Adrenal gland (tissue), 12 donors: ENCODE data around the gene TMEM132C. TPM values are rescaled to one million over a fixed set of nuclear protein-coding genes. Genes with fewer than 3 reads are reported as not detected.

Experiments
- DNase-seq, 7 donors: peaks; one replicate each; pipeline ENCODE4 v3.0.0-alpha.2; 2019 to 2020
- H3K27ac ChIP-seq, 5 donors: fragments of 200-600 bp; sonication (generic) in 4 of 5; 1 replicate in 3 of 5; 2 replicates in 2 of 5; pipeline versions ENCODE4 v1.5.1 to v1.8.0; 2016 to 2020; ENCODE audit warnings: mild to moderate bottlenecking in 1 of 5
- H3K27me3 ChIP-seq: fragments of 200-600 bp; 2 replicates; pipeline ENCODE4 v1.8.0; 2021
- H3K36me3 ChIP-seq, 2 donors: fragments of 200-600 bp; replicated peaks in 1 of 2; 1 replicate in 1 of 2; 2 replicates in 1 of 2; pipeline versions ENCODE4 v1.5.1 to v1.8.0; 2018 to 2022
- H3K4me1 ChIP-seq, 2 donors: fragments of 200-600 bp; replicated peaks in 1 of 2; 1 replicate in 1 of 2; 2 replicates in 1 of 2; pipeline versions ENCODE4 v1.5.1 to v1.8.0; 2018 to 2021
- H3K4me3 ChIP-seq, 4 donors: fragments of 200-600 bp; sonication (generic) in 3 of 4; one replicate each; pipeline ENCODE4 v1.5.1; 2016 to 2018
- H3K9me3 ChIP-seq, 3 donors: fragments of 200-600 bp; sonication (generic) in 1 of 3; replicated peaks in 1 of 3; 1 replicate in 2 of 3; 2 replicates in 1 of 3; pipeline versions ENCODE4 v1.5.1 to v1.8.0; 2016 to 2021
- POLR2A ChIP-seq, 2 donors: fragments of 450-650 bp; IDR thresholded peaks; one replicate each; pipeline ENCODE4 v1.6.1; 2017; ENCODE audit warnings: antibody characterized with exemption in 2 of 2, mild to moderate bottlenecking in 2 of 2, moderate library complexity in 1 of 2
- WGBS, 4 donors: extraction: QIAGEN DNeasy Blood & Tissue Kit in 2 of 4; methylation state at CpG; one replicate each; pipeline versions ENCODE4 v1.1.5 to v1.1.7; 2013 to 2017; 5-methylcytosine and 5-hydroxymethylcytosine counted together
- intact Hi-C, 2 donors: fragments of 100-400 bp; cut with DNase I; formaldehyde crosslinking; loops; one replicate each; pipeline versions ENCODE4 v1.14.1 to v1.15.0; 2022 to 2023
- polyA plus RNA-seq, 3 donors: library from polyadenylated mRNA; stranded (reverse); fragments of 200-250 nt in 2 of 3; fragments of 350-450 nt in 1 of 3; fragmentation: Illumina TruSeq in 1 of 3; extraction: RNeasy Lipid Tissue Mini Kit (QIAGEN cat#74804) in 1 of 3; gene quantifications; one replicate each; pipeline ENCODE4 v1.2.3, GENCODE V29; 2013 to 2014
- total RNA-seq, 9 donors: library from RNA; depleted of rRNA in 4 of 9; stranded (reverse); fragments of >200 nt in 4 of 9; fragments of 120-200 nt in 1 of 9; fragmentation: NEBNext Ultra II Directional in 1 of 9; extraction: Animal tissue kit (Norgen Biotek cat#: 25700) in 1 of 9; gene quantifications; one replicate each; pipeline versions ENCODE4 v1.1.0 to v1.2.4, GENCODE V29; 2013 to 2023
- TF ChIP-seq, protein P1 (sequence below), 6 experiments: fragments of 450-650 bp in 4 of 6; fragments of 200-600 bp in 2 of 6; sonication (generic) in 1 of 6; IDR thresholded peaks; 1 replicate in 5 of 6; 2 replicates in 1 of 6; pipeline versions ENCODE4 v1.5.1 to v1.8.0; 2016 to 2021; ENCODE audit warnings: antibody characterized with exemption in 6 of 6, mild to moderate bottlenecking in 2 of 6, moderate library complexity in 1 of 6
- donor health status: healthy with polysubstance abuse.
- donor health status: Bipolar disorder and iron deficiency.
- donor health status: DM: yes; HTN: yes; CAD: no.
- donor health status: DM: no; HTN: no; CAD: no.
- donor health status: DM: no; HTN: no; CAD: no.
- donor health status: DM: yes; HTN: yes; CAD: no.

The TMEM132C gene
- total and polyA plus RNA-seq, 12 donors = 1.2 to 4.2 (median 2.5) TPM

GRCh38 chr12:128693115-128693514, 426.1 kb downstream of the TMEM132C start:
- DNase-seq = no peak
- WGBS, 4 donors = 57 to 80% (median 73%) methylated on average over 3 to 4 of the region's 4 CpGs
- Histone ChIP-seq H3K4me1 (no peaks in the 10 kb centered on the region), H3K4me3 (no peak overlapping the region), H3K27me3 (no peaks in the 10 kb centered on the region), H3K36me3 (no peaks in the 10 kb centered on the region), H3K9me3 (no peaks in the 10 kb centered on the region), H3K27ac (no peak overlapping the region)
- intact Hi-C loops = no loop called here
- TF ChIP-seq, protein P1, sequence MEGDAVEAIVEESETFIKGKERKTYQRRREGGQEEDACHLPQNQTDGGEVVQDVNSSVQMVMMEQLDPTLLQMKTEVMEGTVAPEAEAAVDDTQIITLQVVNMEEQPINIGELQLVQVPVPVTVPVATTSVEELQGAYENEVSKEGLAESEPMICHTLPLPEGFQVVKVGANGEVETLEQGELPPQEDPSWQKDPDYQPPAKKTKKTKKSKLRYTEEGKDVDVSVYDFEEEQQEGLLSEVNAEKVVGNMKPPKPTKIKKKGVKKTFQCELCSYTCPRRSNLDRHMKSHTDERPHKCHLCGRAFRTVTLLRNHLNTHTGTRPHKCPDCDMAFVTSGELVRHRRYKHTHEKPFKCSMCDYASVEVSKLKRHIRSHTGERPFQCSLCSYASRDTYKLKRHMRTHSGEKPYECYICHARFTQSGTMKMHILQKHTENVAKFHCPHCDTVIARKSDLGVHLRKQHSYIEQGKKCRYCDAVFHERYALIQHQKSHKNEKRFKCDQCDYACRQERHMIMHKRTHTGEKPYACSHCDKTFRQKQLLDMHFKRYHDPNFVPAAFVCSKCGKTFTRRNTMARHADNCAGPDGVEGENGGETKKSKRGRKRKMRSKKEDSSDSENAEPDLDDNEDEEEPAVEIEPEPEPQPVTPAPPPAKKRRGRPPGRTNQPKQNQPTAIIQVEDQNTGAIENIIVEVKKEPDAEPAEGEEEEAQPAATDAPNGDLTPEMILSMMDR (IDR thresholded peaks at IDR 0.05) = no peak
- no peak for TF ChIP-seq POLR2A (IDR thresholded peaks at IDR 0.05)

DNA sequence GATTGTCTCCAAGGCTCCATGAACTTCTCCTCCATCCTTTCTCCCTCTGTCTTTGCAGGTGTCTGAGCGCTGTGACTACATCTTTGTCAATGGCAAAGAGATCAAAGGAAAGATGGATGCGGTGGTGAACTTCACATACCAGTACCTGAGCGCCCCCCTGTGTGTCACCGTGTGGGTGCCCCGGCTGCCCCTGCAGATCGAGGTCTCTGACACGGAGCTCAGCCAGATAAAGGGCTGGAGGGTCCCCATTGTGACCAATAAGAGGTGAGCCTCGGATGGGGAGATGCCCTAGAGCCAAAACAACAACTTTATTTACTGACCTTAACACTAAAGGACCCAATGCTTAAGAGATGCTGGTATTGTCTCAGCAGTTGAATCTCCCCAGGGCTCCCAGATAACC, 426.8 kb downstream of the TMEM132C start:
- intact Hi-C loops = no loop called here

GRCh38 chr12:128694445-128694844, 427.5 kb downstream of the TMEM132C start:
- intact Hi-C loops = no loop called here
- H3K4me1 ChIP-seq = no peaks in the 10 kb centered on the region
- WGBS, 4 donors = 61 to 76% (median 64%) methylated on average over 4 of the region's 4 CpGs
- TF ChIP-seq, protein P1 (IDR thresholded peaks at IDR 0.05) = no peak
- no peak for TF ChIP-seq POLR2A (IDR thresholded peaks at IDR 0.05)
- no peak overlapping the region for H3K27ac ChIP-seq
- no peak for DNase-seq
- H3K4me3 ChIP-seq = no peak overlapping the region
- H3K36me3 ChIP-seq = no peaks in the 10 kb centered on the region
- H3K9me3 ChIP-seq = no peaks in the 10 kb centered on the region
- H3K27me3 ChIP-seq = no peaks in the 10 kb centered on the region

More for the DNA sequence above, 426.8 kb downstream of the TMEM132C start:
- Histone ChIP-seq H3K27ac (no peak overlapping the region), H3K27me3 (no peaks in the 10 kb centered on the region), H3K4me1 (no peaks in the 10 kb centered on the region), H3K36me3 (no peaks in the 10 kb centered on the region), H3K9me3 (no peaks in the 10 kb centered on the region), H3K4me3 (no peak overlapping the region)
- TF ChIP-seq, protein P1 (IDR thresholded peaks at IDR 0.05) = no peak
- no peak for TF ChIP-seq POLR2A (IDR thresholded peaks at IDR 0.05)
- 65 to 75% (median 70%) methylated on average over 8 of the region's 8 CpGs for WGBS, 4 donors
- no peak for DNase-seq

GRCh38 chr12:128695697-128696096, 428.7 kb downstream of the TMEM132C start:
- 90 to 92% (median 90%) methylated on average over 15 to 22 of the region's 22 CpGs for WGBS, 4 donors
- no peak for DNase-seq
- intact Hi-C loops = no loop called here

More at GRCh38 chr12:128695697-128696096, 428.7 kb downstream of the TMEM132C start:
- H3K9me3 ChIP-seq = no peaks in the 10 kb centered on the region
- no peak overlapping the region for H3K4me3 ChIP-seq
- H3K4me1 ChIP-seq = no peaks in the 10 kb centered on the region
- H3K27me3 ChIP-seq = no peaks in the 10 kb centered on the region
- no peaks in the 10 kb centered on the region for H3K36me3 ChIP-seq
- H3K27ac ChIP-seq = no peak overlapping the region
- TF ChIP-seq, protein P1 (IDR thresholded peaks at IDR 0.05) = no peak
- no peak for TF ChIP-seq POLR2A (IDR thresholded peaks at IDR 0.05)
